ENCODE measurements around the gene CACNG6. TPM values are rescaled to one million over a fixed set of nuclear protein-coding genes. Genes with fewer than 3 reads are reported as not detected.

Gene CACNG6
- total RNA-seq, 1 experiment from 2014 or later, result 2.5 TPM

DNA sequence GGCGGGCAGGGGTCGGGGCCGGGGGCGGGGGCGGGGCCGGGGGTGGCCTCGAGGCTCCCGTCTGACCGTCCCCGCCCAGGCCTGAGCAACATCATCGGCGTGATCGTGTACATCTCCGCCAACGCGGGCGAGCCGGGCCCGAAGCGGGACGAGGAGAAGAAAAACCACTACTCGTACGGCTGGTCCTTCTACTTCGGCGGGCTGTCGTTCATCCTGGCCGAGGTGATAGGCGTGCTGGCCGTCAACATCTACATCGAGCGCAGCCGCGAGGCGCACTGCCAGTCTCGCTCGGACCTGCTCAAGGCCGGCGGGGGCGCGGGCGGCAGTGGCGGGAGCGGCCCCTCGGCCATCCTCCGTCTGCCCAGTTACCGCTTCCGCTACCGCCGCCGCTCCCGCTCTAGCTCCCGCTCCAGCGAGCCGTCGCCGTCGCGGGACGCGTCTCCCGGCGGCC is 9.4 kb upstream of the CACNG6 start (continued):
- TF ChIP-seq MYBL2 (CRISPR knock-in tag; IDR thresholded peaks at IDR 0.05), result 0 out of 2 replicates have a peak, but pooled peaks have one; percentile 43
- no peak for TF ChIP-seq ESRRA (CRISPR knock-in tag; IDR thresholded peaks at IDR 0.05; ENCODE audit: borderline replicate concordance)
- TF ChIP-seq ZNF138 (CRISPR knock-in tag; conservative IDR thresholded peaks at IDR 0.05), result no peak

DNA sequence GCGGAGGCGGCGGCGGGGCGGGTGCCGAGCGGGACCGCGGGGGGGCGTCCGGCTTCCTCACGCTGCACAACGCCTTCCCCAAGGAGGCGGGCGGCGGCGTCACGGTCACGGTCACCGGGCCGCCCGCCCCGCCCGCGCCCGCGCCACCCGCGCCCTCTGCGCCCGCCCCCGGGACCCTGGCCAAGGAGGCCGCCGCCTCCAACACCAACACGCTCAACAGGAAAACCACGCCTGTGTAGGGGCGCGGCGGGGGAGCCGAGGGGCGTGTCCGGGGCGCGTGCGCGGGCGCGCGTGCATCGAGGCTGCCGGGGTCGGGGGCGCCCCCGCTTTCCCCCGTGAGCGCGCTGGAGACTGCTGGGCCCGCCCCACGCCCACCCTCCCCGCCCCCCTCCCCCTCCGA is 8.8 kb upstream of the CACNG6 start:
- H3K4me1 Mint-ChIP-seq, result peaks cover 11% of the 10 kb centered on the region
- POLR2A ChIA-PET, result interaction anchor here (0.7 kb wide), 1 partner anchor 121 kb away, joined by 3 read pairs; no protein-coding TSS in a partner anchor
- ATAC-seq, result no peak
- TF ChIP-seq MYBL2 (CRISPR knock-in tag; IDR thresholded peaks at IDR 0.05) (no peak), SMAD4 (CRISPR knock-in tag; IDR thresholded peaks at IDR 0.05) (no peak), HMGA2 (CRISPR knock-in tag; IDR thresholded peaks at IDR 0.05) (no peak), ZNF671 (CRISPR knock-in tag; IDR thresholded peaks at IDR 0.05) (no peak), ZNF219 (CRISPR knock-in tag; IDR thresholded peaks at IDR 0.05; ENCODE audit: borderline replicate concordance) (no peak), ZNF396 (CRISPR knock-in tag; IDR thresholded peaks at IDR 0.05; ENCODE audit: borderline replicate concordance) (no peak), TEAD4 (CRISPR knock-in tag; IDR thresholded peaks at IDR 0.05) (no peak), RORB (CRISPR knock-in tag; IDR thresholded peaks at IDR 0.05) (no peak), RELA (CRISPR knock-in tag; IDR thresholded peaks at IDR 0.05; ENCODE audit: borderline replicate concordance) (no peak), ZNF416 (CRISPR knock-in tag; IDR thresholded peaks at IDR 0.05) (no peak)
- TF ChIP-seq, protein P1, sequence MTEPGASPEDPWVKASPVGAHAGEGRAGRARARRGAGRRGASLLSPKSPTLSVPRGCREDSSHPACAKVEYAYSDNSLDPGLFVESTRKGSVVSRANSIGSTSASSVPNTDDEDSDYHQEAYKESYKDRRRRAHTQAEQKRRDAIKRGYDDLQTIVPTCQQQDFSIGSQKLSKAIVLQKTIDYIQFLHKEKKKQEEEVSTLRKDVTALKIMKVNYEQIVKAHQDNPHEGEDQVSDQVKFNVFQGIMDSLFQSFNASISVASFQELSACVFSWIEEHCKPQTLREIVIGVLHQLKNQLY (CRISPR knock-in tag; IDR thresholded peaks at IDR 0.05), result no peak
- TF ChIP-seq, protein P2, sequence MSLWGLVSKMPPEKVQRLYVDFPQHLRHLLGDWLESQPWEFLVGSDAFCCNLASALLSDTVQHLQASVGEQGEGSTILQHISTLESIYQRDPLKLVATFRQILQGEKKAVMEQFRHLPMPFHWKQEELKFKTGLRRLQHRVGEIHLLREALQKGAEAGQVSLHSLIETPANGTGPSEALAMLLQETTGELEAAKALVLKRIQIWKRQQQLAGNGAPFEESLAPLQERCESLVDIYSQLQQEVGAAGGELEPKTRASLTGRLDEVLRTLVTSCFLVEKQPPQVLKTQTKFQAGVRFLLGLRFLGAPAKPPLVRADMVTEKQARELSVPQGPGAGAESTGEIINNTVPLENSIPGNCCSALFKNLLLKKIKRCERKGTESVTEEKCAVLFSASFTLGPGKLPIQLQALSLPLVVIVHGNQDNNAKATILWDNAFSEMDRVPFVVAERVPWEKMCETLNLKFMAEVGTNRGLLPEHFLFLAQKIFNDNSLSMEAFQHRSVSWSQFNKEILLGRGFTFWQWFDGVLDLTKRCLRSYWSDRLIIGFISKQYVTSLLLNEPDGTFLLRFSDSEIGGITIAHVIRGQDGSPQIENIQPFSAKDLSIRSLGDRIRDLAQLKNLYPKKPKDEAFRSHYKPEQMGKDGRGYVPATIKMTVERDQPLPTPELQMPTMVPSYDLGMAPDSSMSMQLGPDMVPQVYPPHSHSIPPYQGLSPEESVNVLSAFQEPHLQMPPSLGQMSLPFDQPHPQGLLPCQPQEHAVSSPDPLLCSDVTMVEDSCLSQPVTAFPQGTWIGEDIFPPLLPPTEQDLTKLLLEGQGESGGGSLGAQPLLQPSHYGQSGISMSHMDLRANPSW (CRISPR knock-in tag; conservative IDR thresholded peaks at IDR 0.05; ENCODE audit: low read depth), result no peak
- TF ChIP-seq, protein P3, sequence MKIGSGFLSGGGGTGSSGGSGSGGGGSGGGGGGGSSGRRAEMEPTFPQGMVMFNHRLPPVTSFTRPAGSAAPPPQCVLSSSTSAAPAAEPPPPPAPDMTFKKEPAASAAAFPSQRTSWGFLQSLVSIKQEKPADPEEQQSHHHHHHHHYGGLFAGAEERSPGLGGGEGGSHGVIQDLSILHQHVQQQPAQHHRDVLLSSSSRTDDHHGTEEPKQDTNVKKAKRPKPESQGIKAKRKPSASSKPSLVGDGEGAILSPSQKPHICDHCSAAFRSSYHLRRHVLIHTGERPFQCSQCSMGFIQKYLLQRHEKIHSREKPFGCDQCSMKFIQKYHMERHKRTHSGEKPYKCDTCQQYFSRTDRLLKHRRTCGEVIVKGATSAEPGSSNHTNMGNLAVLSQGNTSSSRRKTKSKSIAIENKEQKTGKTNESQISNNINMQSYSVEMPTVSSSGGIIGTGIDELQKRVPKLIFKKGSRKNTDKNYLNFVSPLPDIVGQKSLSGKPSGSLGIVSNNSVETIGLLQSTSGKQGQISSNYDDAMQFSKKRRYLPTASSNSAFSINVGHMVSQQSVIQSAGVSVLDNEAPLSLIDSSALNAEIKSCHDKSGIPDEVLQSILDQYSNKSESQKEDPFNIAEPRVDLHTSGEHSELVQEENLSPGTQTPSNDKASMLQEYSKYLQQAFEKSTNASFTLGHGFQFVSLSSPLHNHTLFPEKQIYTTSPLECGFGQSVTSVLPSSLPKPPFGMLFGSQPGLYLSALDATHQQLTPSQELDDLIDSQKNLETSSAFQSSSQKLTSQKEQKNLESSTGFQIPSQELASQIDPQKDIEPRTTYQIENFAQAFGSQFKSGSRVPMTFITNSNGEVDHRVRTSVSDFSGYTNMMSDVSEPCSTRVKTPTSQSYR (CRISPR knock-in tag; IDR thresholded peaks at IDR 0.05), result no peak
- TF ChIP-seq, protein P4, sequence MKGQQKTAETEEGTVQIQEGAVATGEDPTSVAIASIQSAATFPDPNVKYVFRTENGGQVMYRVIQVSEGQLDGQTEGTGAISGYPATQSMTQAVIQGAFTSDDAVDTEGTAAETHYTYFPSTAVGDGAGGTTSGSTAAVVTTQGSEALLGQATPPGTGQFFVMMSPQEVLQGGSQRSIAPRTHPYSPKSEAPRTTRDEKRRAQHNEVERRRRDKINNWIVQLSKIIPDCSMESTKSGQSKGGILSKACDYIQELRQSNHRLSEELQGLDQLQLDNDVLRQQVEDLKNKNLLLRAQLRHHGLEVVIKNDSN (CRISPR knock-in tag; IDR thresholded peaks at IDR 0.05), result no peak
- TF ChIP-seq, protein P5, sequence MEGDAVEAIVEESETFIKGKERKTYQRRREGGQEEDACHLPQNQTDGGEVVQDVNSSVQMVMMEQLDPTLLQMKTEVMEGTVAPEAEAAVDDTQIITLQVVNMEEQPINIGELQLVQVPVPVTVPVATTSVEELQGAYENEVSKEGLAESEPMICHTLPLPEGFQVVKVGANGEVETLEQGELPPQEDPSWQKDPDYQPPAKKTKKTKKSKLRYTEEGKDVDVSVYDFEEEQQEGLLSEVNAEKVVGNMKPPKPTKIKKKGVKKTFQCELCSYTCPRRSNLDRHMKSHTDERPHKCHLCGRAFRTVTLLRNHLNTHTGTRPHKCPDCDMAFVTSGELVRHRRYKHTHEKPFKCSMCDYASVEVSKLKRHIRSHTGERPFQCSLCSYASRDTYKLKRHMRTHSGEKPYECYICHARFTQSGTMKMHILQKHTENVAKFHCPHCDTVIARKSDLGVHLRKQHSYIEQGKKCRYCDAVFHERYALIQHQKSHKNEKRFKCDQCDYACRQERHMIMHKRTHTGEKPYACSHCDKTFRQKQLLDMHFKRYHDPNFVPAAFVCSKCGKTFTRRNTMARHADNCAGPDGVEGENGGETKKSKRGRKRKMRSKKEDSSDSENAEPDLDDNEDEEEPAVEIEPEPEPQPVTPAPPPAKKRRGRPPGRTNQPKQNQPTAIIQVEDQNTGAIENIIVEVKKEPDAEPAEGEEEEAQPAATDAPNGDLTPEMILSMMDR (IDR thresholded peaks at IDR 0.05), result no peak
- TF ChIP-seq, protein P6, sequence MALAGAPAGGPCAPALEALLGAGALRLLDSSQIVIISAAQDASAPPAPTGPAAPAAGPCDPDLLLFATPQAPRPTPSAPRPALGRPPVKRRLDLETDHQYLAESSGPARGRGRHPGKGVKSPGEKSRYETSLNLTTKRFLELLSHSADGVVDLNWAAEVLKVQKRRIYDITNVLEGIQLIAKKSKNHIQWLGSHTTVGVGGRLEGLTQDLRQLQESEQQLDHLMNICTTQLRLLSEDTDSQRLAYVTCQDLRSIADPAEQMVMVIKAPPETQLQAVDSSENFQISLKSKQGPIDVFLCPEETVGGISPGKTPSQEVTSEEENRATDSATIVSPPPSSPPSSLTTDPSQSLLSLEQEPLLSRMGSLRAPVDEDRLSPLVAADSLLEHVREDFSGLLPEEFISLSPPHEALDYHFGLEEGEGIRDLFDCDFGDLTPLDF (CRISPR knock-in tag; IDR thresholded peaks at IDR 0.05), result no peak
- H3K9me3 Mint-ChIP-seq, result no peaks in the 10 kb centered on the region
- no peak overlapping the region for H3K27ac Mint-ChIP-seq
- CTCF ChIA-PET, result interaction anchor here (3.1 to 3.2 kb wide), 3 partner anchors 41 to 70 kb away, joined by 26 to 48 read pairs (median 44); no protein-coding TSS in a partner anchor
- no peaks in the 10 kb centered on the region for H3K36me3 Mint-ChIP-seq
- peak; percentile 62 for DNase-seq (ENCODE audit: low spot score)
- peaks cover 4% of the 10 kb centered on the region; the same call in 1 of the 2 replicates for H3K27me3 Mint-ChIP-seq (ENCODE audit: low read depth)
- no peak overlapping the region for H3K4me3 Mint-ChIP-seq
